ENCODE results near the gene ZC3H8.
"Not testable (repeated sequence)": the region's sequence is repeated elsewhere in the genome, so short reads cannot be mapped to it uniquely, and the experiment has no call there.

ZC3H8 gene

DNA sequence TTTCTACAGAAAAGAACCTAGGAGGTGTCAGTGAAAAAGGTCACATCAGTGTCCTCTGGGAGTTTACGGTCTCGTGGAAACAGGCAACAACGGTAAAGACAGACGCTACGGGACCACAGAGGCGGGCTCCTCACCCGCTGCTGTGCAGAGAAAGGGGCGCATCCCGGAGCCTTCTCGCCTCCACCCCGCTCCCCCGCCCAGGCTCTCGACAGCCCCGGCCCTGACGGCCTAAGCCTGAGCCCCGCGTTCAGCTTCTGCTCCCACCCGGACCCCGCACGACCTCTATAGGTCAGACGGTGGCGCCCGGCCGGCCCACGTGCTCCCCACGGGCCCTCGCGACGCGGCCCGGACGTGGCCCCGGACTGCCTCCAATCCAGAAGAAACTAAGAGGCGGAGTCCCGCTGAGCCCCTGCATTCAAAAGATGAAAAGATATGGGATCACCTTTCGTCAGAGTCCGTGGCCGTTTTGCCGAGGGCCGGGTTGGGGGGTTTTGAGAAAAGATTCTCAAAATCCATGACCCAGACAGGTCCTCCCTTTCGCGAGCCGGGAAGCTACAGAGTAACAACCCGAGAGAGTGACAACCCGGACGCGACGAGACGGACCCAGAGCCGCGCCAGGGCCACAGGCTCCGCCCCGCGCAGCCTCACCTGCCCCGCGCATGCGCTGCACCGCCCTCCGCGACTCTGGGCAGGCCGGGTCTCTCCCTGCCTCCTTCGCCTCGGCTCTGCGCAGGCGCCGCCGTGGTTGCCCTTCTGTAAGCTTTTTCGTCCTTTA lies at the start of gene ZC3H8:
ZC3H8 (minus strand) TSS at position 577 of the 775 bp plus-strand sequence; CDS start at position 516, 61 bp downstream.
- peak; percentile 96 to 97 for DNase-seq

DNA sequence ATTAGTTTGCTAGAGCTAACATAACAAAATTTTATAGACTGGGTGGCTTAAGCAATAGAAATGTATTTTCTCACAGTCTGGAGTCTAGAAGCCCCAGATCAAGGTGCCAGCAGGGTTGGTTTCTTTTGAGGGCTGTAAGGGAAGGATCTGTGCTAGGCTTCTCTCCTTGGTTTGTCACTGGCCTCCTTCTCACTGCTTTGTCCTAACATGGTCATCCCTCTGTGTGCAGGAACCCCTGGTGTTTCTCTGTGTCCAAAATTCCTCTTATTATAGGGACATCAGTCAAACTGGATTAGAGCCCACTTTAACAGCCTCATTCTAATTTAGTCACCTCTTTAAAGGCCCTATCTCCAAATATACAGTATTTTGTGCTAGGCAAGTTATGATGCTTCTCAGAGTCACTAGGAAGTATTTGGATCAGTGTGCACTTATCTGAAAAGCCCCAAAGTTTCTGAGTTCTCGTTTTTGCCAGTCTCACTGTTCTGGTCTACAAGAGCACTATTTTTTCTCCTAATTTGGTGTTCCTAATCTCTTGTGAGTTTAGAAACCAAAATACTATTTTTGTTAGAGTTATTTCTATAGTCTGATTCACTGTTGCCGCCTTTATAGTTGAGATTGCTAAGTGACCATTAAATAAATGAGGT lies 49.6 kb upstream of the ZC3H8 start:
- DNase-seq: no peak

GRCh38 chr2:112301973-112302372 lies 47.1 kb upstream of the ZC3H8 start:
- DNase-seq: no peak

GRCh38 chr2:112301171-112301584 lies 46.3 kb upstream of the ZC3H8 start:
- no peak for DNase-seq

DNA sequence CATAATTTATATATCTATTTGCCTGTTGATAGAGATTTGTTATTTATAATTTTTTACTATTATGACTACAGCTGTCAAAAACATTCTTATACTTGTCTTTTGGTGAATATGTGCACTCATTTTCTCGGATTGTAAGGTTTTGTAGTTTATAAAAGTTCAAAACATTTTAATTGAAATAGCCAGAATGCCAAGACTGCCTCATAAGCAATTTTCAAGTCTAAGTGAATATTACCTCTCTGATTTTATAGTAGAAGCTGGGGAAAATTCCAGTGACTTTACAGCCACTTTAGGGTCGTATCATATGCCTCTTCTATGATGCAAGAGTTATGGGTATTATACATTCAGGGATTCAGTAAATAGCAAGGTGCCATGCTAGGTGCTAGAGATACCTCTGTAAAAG lies 41.6 kb upstream of the ZC3H8 start:
- no peak for DNase-seq

DNA sequence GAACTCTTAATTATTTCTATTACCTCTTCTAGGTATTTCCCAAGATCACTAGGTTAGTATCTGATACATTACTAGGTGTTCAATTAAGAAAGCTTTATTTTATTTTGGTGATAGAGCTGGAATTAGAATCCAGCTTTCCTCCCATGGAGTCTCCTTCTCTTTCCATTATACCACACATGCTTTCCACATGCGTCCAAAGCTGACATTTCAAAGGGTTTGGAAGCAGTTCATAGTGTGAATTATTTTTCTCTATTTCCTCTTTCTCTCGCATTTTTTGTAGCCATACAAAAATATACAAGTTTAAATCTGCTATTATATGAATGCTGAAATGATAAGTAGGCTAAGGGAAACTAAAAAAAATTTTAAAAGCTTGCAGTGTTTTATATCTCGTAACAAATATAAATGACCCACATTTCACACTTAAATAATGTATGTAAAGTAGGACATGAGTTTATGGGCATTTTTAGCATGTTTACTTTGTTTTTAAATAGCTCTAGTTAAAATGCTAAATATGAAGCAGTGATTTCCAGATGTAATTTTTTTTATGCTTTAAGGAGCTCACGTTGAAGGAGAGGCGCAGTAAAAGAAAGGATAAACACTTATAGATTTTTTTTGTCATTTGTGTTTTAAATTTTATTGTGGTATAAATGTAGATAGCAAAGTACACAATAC lies 40.7 kb upstream of the ZC3H8 start:
- no peak for DNase-seq

DNA sequence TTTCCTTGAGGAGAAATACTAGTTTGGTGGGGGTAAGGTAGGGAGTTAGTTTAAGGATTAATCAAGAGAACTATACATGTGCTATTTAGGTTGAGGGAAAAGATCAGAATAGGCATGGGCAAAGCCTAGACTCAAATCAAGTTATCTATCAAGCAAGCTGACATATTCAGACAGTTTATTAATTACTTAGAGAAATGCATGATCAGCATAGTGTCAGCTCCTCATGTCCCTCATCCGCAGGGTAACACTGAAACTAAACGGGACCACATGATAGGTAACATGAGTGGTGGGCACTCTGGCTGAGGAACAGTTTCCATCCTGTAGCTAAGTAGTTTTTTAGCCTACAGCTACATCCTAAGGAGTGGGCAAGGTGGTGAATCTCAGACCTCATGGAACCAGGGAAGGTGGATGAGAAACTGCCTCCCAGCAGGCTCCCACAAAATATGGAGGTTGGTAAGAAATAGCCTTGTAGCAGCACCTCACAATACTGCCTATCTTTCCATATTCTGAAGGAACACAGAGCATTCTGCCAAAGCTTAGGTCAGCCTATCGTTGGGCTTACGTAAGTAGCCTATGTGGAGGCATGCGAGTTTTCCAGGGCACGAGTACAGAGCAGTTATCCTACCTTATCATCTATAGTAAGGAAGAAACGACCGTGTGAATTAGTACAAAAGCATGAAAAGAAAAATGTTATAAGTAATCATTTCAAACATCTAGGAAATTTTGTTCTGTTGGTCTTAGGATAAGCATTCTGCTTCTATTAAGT lies 39.0 kb upstream of the ZC3H8 start:
- no peak for DNase-seq

GRCh38 chr2:112290648-112291047 lies 35.8 kb upstream of the ZC3H8 start:
- no peak for DNase-seq

DNA sequence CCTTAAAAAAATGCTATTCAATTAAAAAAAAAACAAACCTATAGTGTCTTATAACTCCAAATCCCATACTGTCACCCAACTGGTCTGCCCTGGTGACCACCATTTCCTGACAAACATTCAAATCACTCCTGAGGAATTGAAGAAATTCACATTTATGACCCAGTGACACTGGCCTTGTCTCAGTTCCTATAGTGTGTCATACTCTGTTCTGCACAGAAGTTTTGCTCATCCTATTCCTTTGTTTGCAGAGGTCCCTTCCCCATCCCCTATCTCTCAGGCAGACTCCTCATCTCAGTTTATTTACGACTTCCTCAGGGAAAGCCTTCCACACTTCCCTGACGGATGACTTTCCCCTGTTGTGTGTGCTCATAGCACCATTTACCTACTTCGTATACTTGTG lies 35.2 kb upstream of the ZC3H8 start:
- DNase-seq: no peak

GRCh38 chr2:112283535-112283934 lies 28.7 kb upstream of the ZC3H8 start:
- not testable (repeated sequence) for DNase-seq

- not testable (repeated sequence) for DNase-seq
These were observed 27.2 kb upstream of the ZC3H8 start for GRCh38 chr2:112282066-112282465.

GRCh38 chr2:112277596-112278220 lies 22.9 kb upstream of the ZC3H8 start:
- DNase-seq: no peak

DNA sequence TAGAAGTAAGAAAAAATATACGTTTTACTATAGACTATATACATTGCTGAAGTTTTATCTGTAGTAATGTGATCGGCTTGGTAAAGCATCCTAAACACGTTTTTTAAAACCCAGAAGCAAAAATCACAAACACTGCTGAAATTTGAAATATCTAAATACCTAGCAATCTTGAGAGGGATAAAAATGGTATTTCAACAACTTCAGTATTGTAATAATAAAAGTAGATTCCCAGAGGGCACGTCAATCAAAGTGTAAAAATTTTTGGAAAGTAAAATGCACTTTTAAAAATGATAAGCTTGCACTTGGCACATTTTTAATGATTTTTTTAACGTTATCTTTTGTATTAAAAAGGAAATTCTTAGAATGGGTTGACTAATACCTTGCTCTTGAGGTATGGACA lies 22.1 kb upstream of the ZC3H8 start:
- DNase-seq: no peak

GRCh38 chr2:112275887-112276773 lies 21.3 kb upstream of the ZC3H8 start:
- DNase-seq: peak; percentile 82

- peak; percentile 100 for DNase-seq
These were observed 20.6 kb upstream of the ZC3H8 start, which contains the start of gene ZC3H6 for GRCh38 chr2:112275311-112275886. ZC3H6 (plus strand) TSS chr2:112275597; CDS start chr2:112275995, 398 bp downstream.

DNA sequence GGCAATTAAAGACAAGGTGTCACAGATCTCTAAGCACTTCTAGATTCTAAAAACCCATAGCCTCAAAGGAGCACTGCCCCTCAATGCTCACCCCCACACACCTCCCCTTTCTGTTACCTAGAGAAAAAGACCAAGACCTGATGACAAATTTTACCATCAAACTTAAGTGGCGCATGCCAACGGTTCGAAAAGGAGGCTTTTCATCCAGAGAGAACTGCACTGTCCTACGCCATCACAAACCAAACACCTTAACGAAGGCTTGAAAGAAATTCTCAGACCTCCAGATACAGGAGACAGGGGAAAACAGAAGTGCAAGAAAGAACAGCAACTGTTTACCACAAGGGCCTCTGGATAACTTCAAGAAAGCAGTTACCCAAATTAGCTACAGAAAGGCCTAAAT lies 18.5 kb upstream of the ZC3H8 start:
- no peak for DNase-seq

- no peak for DNase-seq
These were observed 17.8 kb upstream of the ZC3H8 start for GRCh38 chr2:112272669-112273068.

- no peak for DNase-seq
These were observed 13.7 kb upstream of the ZC3H8 start for GRCh38 chr2:112268547-112268946.

DNA sequence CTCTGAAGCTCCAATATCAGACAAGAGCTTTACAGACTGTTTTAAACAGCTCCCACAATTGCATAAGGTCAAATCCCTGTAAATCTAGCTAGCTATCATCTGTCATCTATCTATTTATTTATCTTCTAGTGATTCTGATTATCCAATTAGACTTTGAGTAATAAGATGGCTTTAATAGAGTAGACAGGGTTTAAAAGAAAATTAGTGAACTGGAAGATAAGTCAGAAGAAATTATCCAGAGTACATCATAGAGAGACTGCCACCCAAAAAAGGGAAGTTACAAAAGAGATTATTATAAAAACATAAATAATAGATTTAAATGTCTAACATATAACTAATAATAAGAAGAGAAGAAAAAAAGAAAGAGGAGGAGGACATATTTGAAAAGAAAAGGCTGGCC lies 8.0 kb upstream of the ZC3H8 start:
- no peak for DNase-seq

- no peak for DNase-seq
These were observed 5.4 kb upstream of the ZC3H8 start for GRCh38 chr2:112260295-112260625.
